Thymus (tissue), 11 donors: ENCODE results near the gene ANGEL1. TPM values are rescaled to one million over a fixed set of nuclear protein-coding genes. Genes with fewer than 3 reads are reported as not detected.

ENCODE experiments used
- DNase-seq, 9 donors: peaks; one replicate each; pipeline ENCODE4 v3.0.0-alpha.2; 2013; ENCODE audit warnings: low spot score in 9 of 9, low read depth in 6 of 9, missing footprints in 1 of 9
- H3K27ac ChIP-seq, 2 donors: one replicate each; pipeline ENCODE4 v1.5.1; 2013; ENCODE audit warnings: control low read depth in 1 of 2, low read depth in 1 of 2, low read length in 1 of 2, mild to moderate bottlenecking in 1 of 2, moderate library complexity in 1 of 2
- H3K27me3 ChIP-seq, 2 donors: one replicate each; pipeline ENCODE4 v1.5.1; 2013; ENCODE audit warnings: low read length in 1 of 2; ENCODE audit not compliant: control insufficient read depth in 2 of 2, insufficient read depth in 1 of 2
- H3K36me3 ChIP-seq, 2 donors: one replicate each; pipeline ENCODE4 v1.5.1; 2013; ENCODE audit warnings: low read length in 1 of 2, mild to moderate bottlenecking in 1 of 2, moderate library complexity in 1 of 2; ENCODE audit not compliant: control insufficient read depth in 2 of 2, insufficient read depth in 2 of 2
- H3K4me1 ChIP-seq, 2 donors: one replicate each; pipeline ENCODE4 v1.5.1; 2013; ENCODE audit warnings: low read length in 2 of 2; ENCODE audit not compliant: control insufficient read depth in 2 of 2, insufficient read depth in 2 of 2
- H3K4me3 ChIP-seq, 2 donors: one replicate each; pipeline ENCODE4 v1.5.1; 2013; ENCODE audit warnings: low read length in 2 of 2, control low read depth in 1 of 2, mild to moderate bottlenecking in 1 of 2
- H3K9me3 ChIP-seq, 2 donors: one replicate each; pipeline ENCODE4 v1.5.1; 2013; ENCODE audit warnings: low read length in 1 of 2, mild to moderate bottlenecking in 1 of 2; ENCODE audit not compliant: control insufficient read depth in 2 of 2, insufficient read depth in 1 of 2
- WGBS: extraction: QIAGEN DNeasy Blood & Tissue Kit; methylation state at CpG from one replicate; pipeline ENCODE4 v1.1.7; 2013; 5-methylcytosine and 5-hydroxymethylcytosine counted together
- polyA plus RNA-seq: library from polyadenylated mRNA; stranded (reverse); fragments of 200-250 nt; gene quantifications from one replicate; pipeline ENCODE4 v1.2.3, GENCODE V29; 2013
- total RNA-seq: library from RNA; stranded (reverse); fragments of 120-200 nt; gene quantifications from one replicate; pipeline ENCODE4 v1.2.4, GENCODE V29; 2013
- donor health status: healthy.

Gene ANGEL1
- total and polyA plus RNA-seq, 2 donors = 4.4 to 12.2 TPM

- peak overlapping the region; percentile 34 to 55 for H3K4me3 ChIP-seq
- peaks cover 31 to 56% of the 10 kb centered on the region in 2 donors for H3K27me3 ChIP-seq
- WGBS = under 1% methylated on average over 54 of the region's 54 CpGs
- peak overlapping the region in 1 of 2 donors; percentile 21 for H3K27ac ChIP-seq
- peaks cover 7 to 11% of the 10 kb centered on the region in 2 donors for H3K4me1 ChIP-seq
- no peaks in the 10 kb centered on the region for H3K36me3 ChIP-seq
- DNase-seq = no peak
- H3K9me3 ChIP-seq = peaks cover 0 to 4% of the 10 kb centered on the region in 2 donors
Measured at GRCh38 chr14:76761960-76762410, 50.7 kb downstream of the ANGEL1 start.

GRCh38 chr14:76761136-76761959, 51.3 kb downstream of the ANGEL1 start, which contains the start of gene VASH1:
Gene VASH1, plus strand, starts transcription at chr14:76761468. Its CDS starts 1,354 bp downstream, at chr14:76762822.
- peak in 3 of 9 donors; percentile 18 to 43 (median 22) for DNase-seq
- H3K9me3 ChIP-seq = peaks cover 0 to 4% of the 10 kb centered on the region in 2 donors
- H3K4me1 ChIP-seq = peaks cover 7 to 11% of the 10 kb centered on the region in 2 donors
- WGBS = 1% methylated on average over 96 of the region's 96 CpGs
- peak within 1 kb of the TSS; percentile 34 to 55 for H3K4me3 ChIP-seq
- H3K27ac ChIP-seq = peak within 1 kb of the TSS in 1 of 2 donors; percentile 21
- no peaks in the 10 kb centered on the region for H3K36me3 ChIP-seq
- peaks cover 31 to 56% of the 10 kb centered on the region in 2 donors for H3K27me3 ChIP-seq

GRCh38 chr14:76760331-76761135, 52.1 kb downstream of the ANGEL1 start:
- peaks cover 7 to 11% of the 10 kb centered on the region in 2 donors for H3K4me1 ChIP-seq
- H3K36me3 ChIP-seq = no peaks in the 10 kb centered on the region
- H3K4me3 ChIP-seq = peak overlapping the region; percentile 31 to 55
- peaks cover 0 to 4% of the 10 kb centered on the region in 2 donors for H3K9me3 ChIP-seq
- H3K27ac ChIP-seq = no peak overlapping the region
- peaks cover 31 to 54% of the 10 kb centered on the region in 2 donors for H3K27me3 ChIP-seq
- no peak for DNase-seq
- WGBS = 62% methylated on average over 26 of the region's 26 CpGs

- no peaks in the 10 kb centered on the region for H3K36me3 ChIP-seq
- WGBS = 94% methylated on average over 4 of the region's 4 CpGs
- no peak overlapping the region for H3K4me3 ChIP-seq
- DNase-seq = no peak
- H3K4me1 ChIP-seq = peaks cover 7 to 11% of the 10 kb centered on the region in 2 donors
- no peak overlapping the region for H3K27ac ChIP-seq
- peaks cover 31 to 48% of the 10 kb centered on the region in 2 donors for H3K27me3 ChIP-seq
- H3K9me3 ChIP-seq = peaks cover 0 to 4% of the 10 kb centered on the region in 2 donors
Measured at GRCh38 chr14:76759589-76759988, 53.1 kb downstream of the ANGEL1 start.

GRCh38 chr14:76756371-76756750, 56.3 kb downstream of the ANGEL1 start:
- H3K27ac ChIP-seq = no peak overlapping the region
- H3K36me3 ChIP-seq = no peaks in the 10 kb centered on the region
- H3K4me3 ChIP-seq = no peak overlapping the region
- H3K9me3 ChIP-seq = peaks cover 0 to 4% of the 10 kb centered on the region in 2 donors
- 91% methylated on average over 6 of the region's 6 CpGs for WGBS
- peaks cover 4 to 5% of the 10 kb centered on the region in 2 donors for H3K4me1 ChIP-seq
- H3K27me3 ChIP-seq = peaks cover 11 to 23% of the 10 kb centered on the region in 2 donors
- DNase-seq = no peak

- no peak for DNase-seq
- no peak overlapping the region for H3K4me3 ChIP-seq
Measured at GRCh38 chr14:76755610-76756370, 56.9 kb downstream of the ANGEL1 start.

GRCh38 chr14:76754586-76754985, 58.1 kb downstream of the ANGEL1 start:
- no peak overlapping the region for H3K27ac ChIP-seq
- H3K36me3 ChIP-seq = no peaks in the 10 kb centered on the region
- H3K9me3 ChIP-seq = no peaks in the 10 kb centered on the region
- no peaks in the 10 kb centered on the region for H3K4me1 ChIP-seq
- H3K4me3 ChIP-seq = no peak overlapping the region
- WGBS = 96% methylated on average over 7 of the region's 7 CpGs
- no peak for DNase-seq
- H3K27me3 ChIP-seq = peaks cover 0 to 6% of the 10 kb centered on the region in 2 donors

More at GRCh38 chr14:76755610-76756370, 56.9 kb downstream of the ANGEL1 start:
- WGBS = 90% methylated on average over 9 of the region's 9 CpGs
- no peaks in the 10 kb centered on the region for H3K9me3 ChIP-seq
- H3K27me3 ChIP-seq = peaks cover 5 to 17% of the 10 kb centered on the region in 2 donors
- H3K4me1 ChIP-seq = peaks cover 0 to under 1% of the 10 kb centered on the region in 2 donors
- no peak overlapping the region for H3K27ac ChIP-seq
- no peaks in the 10 kb centered on the region for H3K36me3 ChIP-seq

- WGBS = 92% methylated on average over 7 of the region's 7 CpGs
- Histone ChIP-seq H3K36me3 (no peaks in the 10 kb centered on the region), H3K4me3 (no peak overlapping the region), H3K9me3 (no peaks in the 10 kb centered on the region), H3K27ac (no peak overlapping the region), H3K4me1 (no peaks in the 10 kb centered on the region), H3K27me3 (peaks cover 0 to 2% of the 10 kb centered on the region in 2 donors)
- no peak for DNase-seq
Measured at GRCh38 chr14:76753541-76754198, 59.0 kb downstream of the ANGEL1 start.
